ENCODE measurements around the gene MED13L. TPM values are rescaled to one million over a fixed set of nuclear protein-coding genes. Genes with fewer than 3 reads are reported as not detected.

MED13L gene
- total and polyA plus RNA-seq, 4 donors, result 7.9 to 94.0 (median 37.7) TPM

DNA sequence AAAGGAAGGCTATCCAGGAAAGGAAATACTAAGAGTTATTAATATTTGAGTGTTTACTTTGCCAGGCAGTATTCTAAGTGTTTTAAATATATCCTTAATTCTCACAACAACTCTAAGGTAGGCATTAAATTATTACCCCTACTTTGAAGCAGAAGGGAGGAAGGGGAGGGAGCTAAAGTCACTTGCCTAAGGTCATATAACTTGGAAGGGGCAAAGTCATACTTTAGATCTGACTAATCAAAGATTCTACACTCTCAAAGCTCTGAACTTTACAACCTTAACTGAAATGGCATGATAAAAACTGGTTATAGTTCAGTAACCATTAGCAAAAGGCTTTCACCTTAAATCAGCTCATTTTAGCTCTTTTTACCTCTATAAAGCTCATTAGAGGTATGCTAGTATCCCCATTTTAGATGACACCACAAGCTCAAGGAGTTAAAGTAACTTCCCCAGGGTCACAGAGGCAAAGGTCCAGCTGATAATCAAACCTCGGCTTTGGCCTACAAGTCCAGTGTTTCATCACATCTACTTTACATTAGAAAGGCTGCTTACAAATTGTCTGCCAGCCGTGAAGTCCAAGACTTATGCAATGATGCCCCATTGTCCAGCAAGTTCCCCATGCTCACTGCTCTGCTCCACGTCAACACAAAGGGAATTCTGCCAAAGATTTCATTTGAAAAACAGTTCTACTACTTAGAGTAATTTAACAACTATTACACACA lies 223.9 kb downstream of the MED13L start:
- no peaks in the 10 kb centered on the region for H3K9me3 ChIP-seq (ENCODE audit: control insufficient read depth in 4 of 4, low read length in 3 of 4)
- peak overlapping the region in 1 of 2 donors; percentile 54 for H3K27ac ChIP-seq (ENCODE audit: low read depth in 1 of 2, low read length in 2 of 2)
- peaks cover 8 to 15% (median 12%) of the 10 kb centered on the region in 4 donors for H3K4me1 ChIP-seq (ENCODE audit: control insufficient read depth in 4 of 4, insufficient read depth in 4 of 4, low read length in 3 of 4)
- WGBS, result 20% methylated on average over 3 of the region's 3 CpGs
- no peak overlapping the region for H3K9ac ChIP-seq (ENCODE audit: low read depth in 1 of 2, low read length in 2 of 2)
- no peaks in the 10 kb centered on the region for H3K27me3 ChIP-seq (ENCODE audit: control insufficient read depth in 4 of 4, insufficient read depth in 4 of 4, low read length in 3 of 4)
- no peak for DNase-seq (ENCODE audit: low spot score)
- no peak overlapping the region for H3K4me3 ChIP-seq (ENCODE audit: low read depth in 1 of 3, low read length in 3 of 3)
- H3K36me3 ChIP-seq (ENCODE audit: control insufficient read depth in 4 of 4, insufficient read depth in 3 of 4, low read depth in 1 of 4, low read length in 3 of 4), result no peaks in the 10 kb centered on the region
- TF ChIP-seq FOXA1 (IDR thresholded peaks at IDR 0.05) (peak; percentile 82), GABPA (IDR thresholded peaks at IDR 0.05 in 1 of 2, conservative IDR thresholded peaks at IDR 0.05 in 1 of 2) (peak in 1 of 2 donors; percentile 50), RAD21 (IDR thresholded peaks at IDR 0.05) (peak; percentile 43 to 55), HNF4A (conservative IDR thresholded peaks at IDR 0.05) (peak; percentile 97 to 98), EGR1 (IDR thresholded peaks at IDR 0.05; ENCODE audit: low read depth in 2 of 2) (peak in 1 of 2 donors; percentile 80), RXRA (IDR thresholded peaks at IDR 0.05) (peak; percentile 87 to 94), YY1 (IDR thresholded peaks at IDR 0.05) (peak; percentile 82), TAF1 (conservative IDR thresholded peaks at IDR 0.05) (no peak), FOXA2 (IDR thresholded peaks at IDR 0.05) (peak; percentile 81), NR2F2 (IDR thresholded peaks at IDR 0.05) (peak; percentile 70), SP1 (IDR thresholded peaks at IDR 0.05) (peak; percentile 75), JUND (IDR thresholded peaks at IDR 0.05) (peak; percentile 93 to 96), HNF4G (IDR thresholded peaks at IDR 0.05) (peak; percentile 87)
- TF ChIP-seq, protein P1, sequence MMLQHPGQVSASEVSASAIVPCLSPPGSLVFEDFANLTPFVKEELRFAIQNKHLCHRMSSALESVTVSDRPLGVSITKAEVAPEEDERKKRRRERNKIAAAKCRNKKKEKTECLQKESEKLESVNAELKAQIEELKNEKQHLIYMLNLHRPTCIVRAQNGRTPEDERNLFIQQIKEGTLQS (IDR thresholded peaks at IDR 0.05), result peak; percentile 86
- TF ChIP-seq, protein P2, sequence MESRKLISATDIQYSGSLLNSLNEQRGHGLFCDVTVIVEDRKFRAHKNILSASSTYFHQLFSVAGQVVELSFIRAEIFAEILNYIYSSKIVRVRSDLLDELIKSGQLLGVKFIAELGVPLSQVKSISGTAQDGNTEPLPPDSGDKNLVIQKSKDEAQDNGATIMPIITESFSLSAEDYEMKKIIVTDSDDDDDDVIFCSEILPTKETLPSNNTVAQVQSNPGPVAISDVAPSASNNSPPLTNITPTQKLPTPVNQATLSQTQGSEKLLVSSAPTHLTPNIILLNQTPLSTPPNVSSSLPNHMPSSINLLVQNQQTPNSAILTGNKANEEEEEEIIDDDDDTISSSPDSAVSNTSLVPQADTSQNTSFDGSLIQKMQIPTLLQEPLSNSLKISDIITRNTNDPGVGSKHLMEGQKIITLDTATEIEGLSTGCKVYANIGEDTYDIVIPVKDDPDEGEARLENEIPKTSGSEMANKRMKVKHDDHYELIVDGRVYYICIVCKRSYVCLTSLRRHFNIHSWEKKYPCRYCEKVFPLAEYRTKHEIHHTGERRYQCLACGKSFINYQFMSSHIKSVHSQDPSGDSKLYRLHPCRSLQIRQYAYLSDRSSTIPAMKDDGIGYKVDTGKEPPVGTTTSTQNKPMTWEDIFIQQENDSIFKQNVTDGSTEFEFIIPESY (IDR thresholded peaks at IDR 0.05), result peak; percentile 89
- TF ChIP-seq, protein P3, sequence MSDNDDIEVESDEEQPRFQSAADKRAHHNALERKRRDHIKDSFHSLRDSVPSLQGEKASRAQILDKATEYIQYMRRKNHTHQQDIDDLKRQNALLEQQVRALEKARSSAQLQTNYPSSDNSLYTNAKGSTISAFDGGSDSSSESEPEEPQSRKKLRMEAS (IDR thresholded peaks at IDR 0.05), result peak; percentile 94
- TF ChIP-seq, protein P4, sequence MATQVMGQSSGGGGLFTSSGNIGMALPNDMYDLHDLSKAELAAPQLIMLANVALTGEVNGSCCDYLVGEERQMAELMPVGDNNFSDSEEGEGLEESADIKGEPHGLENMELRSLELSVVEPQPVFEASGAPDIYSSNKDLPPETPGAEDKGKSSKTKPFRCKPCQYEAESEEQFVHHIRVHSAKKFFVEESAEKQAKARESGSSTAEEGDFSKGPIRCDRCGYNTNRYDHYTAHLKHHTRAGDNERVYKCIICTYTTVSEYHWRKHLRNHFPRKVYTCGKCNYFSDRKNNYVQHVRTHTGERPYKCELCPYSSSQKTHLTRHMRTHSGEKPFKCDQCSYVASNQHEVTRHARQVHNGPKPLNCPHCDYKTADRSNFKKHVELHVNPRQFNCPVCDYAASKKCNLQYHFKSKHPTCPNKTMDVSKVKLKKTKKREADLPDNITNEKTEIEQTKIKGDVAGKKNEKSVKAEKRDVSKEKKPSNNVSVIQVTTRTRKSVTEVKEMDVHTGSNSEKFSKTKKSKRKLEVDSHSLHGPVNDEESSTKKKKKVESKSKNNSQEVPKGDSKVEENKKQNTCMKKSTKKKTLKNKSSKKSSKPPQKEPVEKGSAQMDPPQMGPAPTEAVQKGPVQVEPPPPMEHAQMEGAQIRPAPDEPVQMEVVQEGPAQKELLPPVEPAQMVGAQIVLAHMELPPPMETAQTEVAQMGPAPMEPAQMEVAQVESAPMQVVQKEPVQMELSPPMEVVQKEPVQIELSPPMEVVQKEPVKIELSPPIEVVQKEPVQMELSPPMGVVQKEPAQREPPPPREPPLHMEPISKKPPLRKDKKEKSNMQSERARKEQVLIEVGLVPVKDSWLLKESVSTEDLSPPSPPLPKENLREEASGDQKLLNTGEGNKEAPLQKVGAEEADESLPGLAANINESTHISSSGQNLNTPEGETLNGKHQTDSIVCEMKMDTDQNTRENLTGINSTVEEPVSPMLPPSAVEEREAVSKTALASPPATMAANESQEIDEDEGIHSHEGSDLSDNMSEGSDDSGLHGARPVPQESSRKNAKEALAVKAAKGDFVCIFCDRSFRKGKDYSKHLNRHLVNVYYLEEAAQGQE (IDR thresholded peaks at IDR 0.05), result peak; percentile 67
- TF ChIP-seq, protein P5, sequence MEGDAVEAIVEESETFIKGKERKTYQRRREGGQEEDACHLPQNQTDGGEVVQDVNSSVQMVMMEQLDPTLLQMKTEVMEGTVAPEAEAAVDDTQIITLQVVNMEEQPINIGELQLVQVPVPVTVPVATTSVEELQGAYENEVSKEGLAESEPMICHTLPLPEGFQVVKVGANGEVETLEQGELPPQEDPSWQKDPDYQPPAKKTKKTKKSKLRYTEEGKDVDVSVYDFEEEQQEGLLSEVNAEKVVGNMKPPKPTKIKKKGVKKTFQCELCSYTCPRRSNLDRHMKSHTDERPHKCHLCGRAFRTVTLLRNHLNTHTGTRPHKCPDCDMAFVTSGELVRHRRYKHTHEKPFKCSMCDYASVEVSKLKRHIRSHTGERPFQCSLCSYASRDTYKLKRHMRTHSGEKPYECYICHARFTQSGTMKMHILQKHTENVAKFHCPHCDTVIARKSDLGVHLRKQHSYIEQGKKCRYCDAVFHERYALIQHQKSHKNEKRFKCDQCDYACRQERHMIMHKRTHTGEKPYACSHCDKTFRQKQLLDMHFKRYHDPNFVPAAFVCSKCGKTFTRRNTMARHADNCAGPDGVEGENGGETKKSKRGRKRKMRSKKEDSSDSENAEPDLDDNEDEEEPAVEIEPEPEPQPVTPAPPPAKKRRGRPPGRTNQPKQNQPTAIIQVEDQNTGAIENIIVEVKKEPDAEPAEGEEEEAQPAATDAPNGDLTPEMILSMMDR (IDR thresholded peaks at IDR 0.05; ENCODE audit: low read depth, low read length, missing input control), result no peak
